Endothelial cell of umbilical vein (primary cell): Measurements from ENCODE around the gene HMGN1. TPM values are rescaled to one million over a fixed set of nuclear protein-coding genes. Genes with fewer than 3 reads are reported as not detected.

ENCODE experiments used
- BruUV-seq: library from RNA; stranded (reverse); fragments of 400-500 nt; replicated peaks from 2 replicates; lab custom pipeline; 2021; lab: Mats Ljungman, UMichigan
- CTCF ChIA-PET: fragments of 300-600, 350-600 bp; sonication (Branson Sonifier 250); formaldehyde crosslinking; loops from one replicate; lab custom pipeline; 2021; ENCODE audit warnings: antibody characterized with exemption, inconsistent platforms; lab: Charles Lee
- POLR2A ChIA-PET: fragments of 300-600, 350-600 bp; sonication (Branson Sonifier 250); formaldehyde crosslinking; loops from one replicate; lab custom pipeline; 2021; ENCODE audit warnings: antibody characterized with exemption, inconsistent platforms; lab: Charles Lee
- DNase-seq: peaks from one replicate; pipeline ENCODE4 v3.0.0-alpha.2; 2011; ENCODE audit warnings: low read depth, low spot score
- FAIRE-seq: peaks from 2 replicates; lab custom pipeline; 2011; peaks lifted over from hg19 to GRCh38; lab: Jason Lieb, UNC
- H2AFZ ChIP-seq: 2 replicates; pipeline ENCODE4 v1.6.0; 2012; ENCODE audit warnings: low read depth, low read length, control low read depth, inconsistent platforms
- H3K27ac ChIP-seq: 2 replicates; pipeline ENCODE4 v1.5.1; 2011; ENCODE audit warnings: low read depth, mild to moderate bottlenecking, control low read depth, low read length, moderate library complexity; ENCODE audit not compliant: insufficient read depth
- H3K27me3 ChIP-seq, 2 experiments: 2 replicates each; pipeline versions ENCODE4 v1.6.0 to v1.6.1; 2011; ENCODE audit warnings: low read length in 2 of 2, mixed read lengths in 1 of 2; ENCODE audit not compliant: control insufficient read depth in 2 of 2, insufficient read depth in 2 of 2
- H3K36me3 ChIP-seq, 2 experiments: 2 replicates in 1 of 2; 3 replicates in 1 of 2; pipeline ENCODE4 v1.5.1; 2011; ENCODE audit warnings: low read length in 2 of 2, mild to moderate bottlenecking in 1 of 2, moderate library complexity in 1 of 2; ENCODE audit not compliant: control insufficient read depth in 2 of 2, insufficient read depth in 2 of 2; ENCODE audit errors: extremely low read depth in 1 of 2
- H3K4me1 ChIP-seq: 3 replicates; pipeline ENCODE4 v1.5.1; 2011; ENCODE audit warnings: mild to moderate bottlenecking, low read length; ENCODE audit not compliant: control insufficient read depth, insufficient read depth; ENCODE audit errors: extremely low read depth
- H3K4me2 ChIP-seq: 2 replicates; pipeline ENCODE4 v1.6.1; 2011; ENCODE audit warnings: low read length, control low read depth, mixed read lengths; ENCODE audit not compliant: insufficient read depth
- H3K4me3 ChIP-seq, 3 experiments: fragments of 200-600 bp in 1 of 3; sonication (generic), shearing (Covaris generic) in 1 of 3; replicated peaks in 1 of 3; 2 replicates each; pipeline ENCODE4 v1.5.1; 2011 to 2016; ENCODE audit warnings: control low read depth in 3 of 3, low read length in 3 of 3, mild to moderate bottlenecking in 2 of 3, inconsistent platforms in 1 of 3, low read depth in 1 of 3, moderate library complexity in 1 of 3; ENCODE audit not compliant: insufficient read depth in 1 of 3
- H3K79me2 ChIP-seq: 2 replicates; pipeline ENCODE4 v1.6.0; 2012; ENCODE audit warnings: low read length, inconsistent platforms; ENCODE audit not compliant: control insufficient read depth, insufficient read depth
- H3K9ac ChIP-seq: replicated peaks from 2 replicates; pipeline ENCODE3; 2011; ENCODE audit warnings: low read length, control low read depth; ENCODE audit not compliant: insufficient read depth; ENCODE audit errors: extremely low read depth
- H3K9me1 ChIP-seq: replicated peaks from 3 replicates; pipeline ENCODE4 v1.6.0; 2011; ENCODE audit warnings: mild to moderate bottlenecking, low read length; ENCODE audit not compliant: control insufficient read depth, insufficient read depth; ENCODE audit errors: extremely low read depth
- H3K9me3 ChIP-seq: replicated peaks from 2 replicates; pipeline ENCODE4 v1.5.1; 2012; ENCODE audit warnings: low read length, inconsistent platforms; ENCODE audit not compliant: control insufficient read depth, insufficient read depth
- H4K20me1 ChIP-seq: replicated peaks from 2 replicates; pipeline ENCODE3; 2011; ENCODE audit warnings: mild to moderate bottlenecking, low read length; ENCODE audit not compliant: control insufficient read depth, insufficient read depth; ENCODE audit errors: extremely low read depth
- FOS ChIP-seq: IDR thresholded peaks from 2 replicates; pipeline ENCODE4 v1.6.1; 2011; ENCODE audit warnings: mild to moderate bottlenecking, low read length, moderate library complexity, borderline replicate concordance; ENCODE audit not compliant: insufficient read depth
- JUN ChIP-seq: IDR thresholded peaks from 2 replicates; pipeline ENCODE4 v1.6.1; 2011; ENCODE audit warnings: borderline replicate concordance, low read depth; ENCODE audit not compliant: insufficient read length, insufficient read depth
- MYC ChIP-seq: IDR thresholded peaks from one replicate; pipeline ENCODE4 v1.6.1; 2011; ENCODE audit warnings: mild to moderate bottlenecking, low read depth, low read length
- POLR2A ChIP-seq: IDR thresholded peaks from 2 replicates; pipeline ENCODE4 v1.6.1; 2012; ENCODE audit warnings: low read depth, mild to moderate bottlenecking, control low read depth, low read length
- POLR2AphosphoS5 ChIP-seq: IDR thresholded peaks from 2 replicates; pipeline ENCODE4 v1.6.1; 2012; ENCODE audit warnings: low read depth, mild to moderate bottlenecking, control low read depth, low read length, moderate library complexity; ENCODE audit not compliant: insufficient read depth
- dilution Hi-C: fragments of 300-500 bp; cut with MboI; formaldehyde crosslinking; loops from one replicate; pipeline ENCODE4 v1.15.0; 2019; ENCODE audit warnings: low sequenced_read_pairs; ENCODE audit not compliant: extremely low pct_ligation_motif_present
- intact Hi-C: fragments of 100-400 bp; cut with micrococcal nuclease; formaldehyde crosslinking; loops from one replicate; pipeline ENCODE4 v1.10.0; 2022
- polyA plus RNA-seq, 4 experiments: library from polyadenylated mRNA; depleted of rRNA in 3 of 4; stranded (reverse) in 3 of 4; unstranded in 1 of 4; fragments of >200 nt; gene quantifications; 2 replicates each; pipeline versions ENCODE4 v1.2.1 to v1.2.3, GENCODE V29; 2011 to 2012; ENCODE audit warnings: missing spikeins in 1 of 4
- total RNA-seq: library from RNA; stranded (reverse); gene quantifications from 2 replicates; pipeline ENCODE4 v1.2.3, GENCODE V29; 2021
- TF ChIP-seq, protein P1 (sequence below), 2 donors: IDR thresholded peaks; 1 replicate in 1 of 2; 2 replicates in 1 of 2; pipeline ENCODE4 v1.5.1; 2011; ENCODE audit warnings: low read length in 2 of 2, mild to moderate bottlenecking in 2 of 2, moderate library complexity in 2 of 2, control low read depth in 1 of 2, inconsistent platforms in 1 of 2, low read depth in 1 of 2; ENCODE audit not compliant: insufficient read depth in 1 of 2; ENCODE audit errors: extremely low read depth in 1 of 2

The HMGN1 gene
- total and polyA plus RNA-seq, 2 donors (not counting 3 experiments of a cell fraction or from before 2014, with no cell fraction given): 162 to 360 TPM

DNA sequence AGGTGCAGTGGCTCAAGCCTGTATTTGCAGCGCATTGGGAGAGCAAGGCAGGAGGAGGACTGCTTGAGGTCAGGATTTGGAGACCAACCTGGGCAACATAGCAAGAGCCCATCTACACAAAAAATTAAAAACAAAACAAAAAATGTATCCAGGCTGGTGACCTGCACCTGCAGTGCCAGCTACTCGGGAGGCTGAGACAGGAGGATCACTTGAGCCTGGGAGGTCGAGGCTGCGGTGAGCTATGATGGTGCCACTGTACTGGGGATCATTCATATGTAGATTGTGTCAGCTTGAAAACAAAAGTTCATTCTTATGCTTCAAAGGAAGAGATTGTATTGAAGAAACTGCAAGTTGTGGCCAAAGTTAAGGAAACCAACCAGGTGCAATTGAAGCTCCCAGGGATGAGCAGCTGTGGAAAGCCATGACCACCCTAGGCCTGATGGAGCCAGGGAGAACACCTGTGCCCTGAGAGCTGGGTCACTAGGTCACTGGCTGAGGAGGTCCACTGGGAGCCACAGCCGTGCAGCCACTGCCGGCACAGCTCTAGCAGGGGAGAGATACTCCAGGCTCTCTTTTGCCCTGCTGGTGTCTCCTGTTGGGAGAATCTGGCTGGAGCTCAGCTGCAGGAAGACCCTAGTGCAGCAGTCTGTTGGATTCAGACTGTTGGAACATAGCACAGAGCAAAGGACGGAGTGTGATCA lies 22.1 kb downstream of the HMGN1 start:
- intact Hi-C loops (no loop called here), dilution Hi-C loops (no loop called here)
- H3K4me1 ChIP-seq: no peaks in the 10 kb centered on the region
- POLR2A ChIA-PET: no interaction called here
- no peak overlapping the region for H3K4me3 ChIP-seq
- H3K9ac ChIP-seq: no peak overlapping the region
- H3K9me3 ChIP-seq: no peaks in the 10 kb centered on the region
- CTCF ChIA-PET: interaction anchor here (0.7 to 1.3 kb wide), 2 partner anchors 14 to 61 kb away, joined by 3 read pairs; no protein-coding TSS in a partner anchor
- FAIRE-seq (no peak), DNase-seq (no peak)
- H3K27me3 ChIP-seq: peaks cover 2 to 5% of the 10 kb centered on the region in 2 experiments
- TF ChIP-seq POLR2AphosphoS5 (no peak), FOS (no peak), JUN (no peak), POLR2A (no peak), MYC (no peak)
- TF ChIP-seq, protein P1, sequence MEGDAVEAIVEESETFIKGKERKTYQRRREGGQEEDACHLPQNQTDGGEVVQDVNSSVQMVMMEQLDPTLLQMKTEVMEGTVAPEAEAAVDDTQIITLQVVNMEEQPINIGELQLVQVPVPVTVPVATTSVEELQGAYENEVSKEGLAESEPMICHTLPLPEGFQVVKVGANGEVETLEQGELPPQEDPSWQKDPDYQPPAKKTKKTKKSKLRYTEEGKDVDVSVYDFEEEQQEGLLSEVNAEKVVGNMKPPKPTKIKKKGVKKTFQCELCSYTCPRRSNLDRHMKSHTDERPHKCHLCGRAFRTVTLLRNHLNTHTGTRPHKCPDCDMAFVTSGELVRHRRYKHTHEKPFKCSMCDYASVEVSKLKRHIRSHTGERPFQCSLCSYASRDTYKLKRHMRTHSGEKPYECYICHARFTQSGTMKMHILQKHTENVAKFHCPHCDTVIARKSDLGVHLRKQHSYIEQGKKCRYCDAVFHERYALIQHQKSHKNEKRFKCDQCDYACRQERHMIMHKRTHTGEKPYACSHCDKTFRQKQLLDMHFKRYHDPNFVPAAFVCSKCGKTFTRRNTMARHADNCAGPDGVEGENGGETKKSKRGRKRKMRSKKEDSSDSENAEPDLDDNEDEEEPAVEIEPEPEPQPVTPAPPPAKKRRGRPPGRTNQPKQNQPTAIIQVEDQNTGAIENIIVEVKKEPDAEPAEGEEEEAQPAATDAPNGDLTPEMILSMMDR (IDR thresholded peaks at IDR 0.05; ENCODE audit: extremely low read depth in 1 of 2, insufficient read depth in 1 of 2, low read depth in 1 of 2, low read length in 2 of 2): no peak
- H3K27ac ChIP-seq: no peak overlapping the region
- H3K9me1 ChIP-seq: no peaks in the 10 kb centered on the region
- H2AFZ ChIP-seq: no peak overlapping the region
- H3K79me2 ChIP-seq: no peaks in the 10 kb centered on the region
- no peak overlapping the region for H3K4me2 ChIP-seq
- H3K36me3 ChIP-seq: no peaks in the 10 kb centered on the region
- H4K20me1 ChIP-seq: no peaks in the 10 kb centered on the region
- no TSS peak for BruUV-seq
